Activated CD4-positive, alpha-beta T cell treated with anti-CD3 and anti-CD28 coated beads, Interleukin-2, amount 10 ng/mL, durations not matched to agents 24 days and 14 days (primary cell): ENCODE data around the gene MYLK4. TPM values are rescaled to one million over a fixed set of nuclear protein-coding genes. Genes with fewer than 3 reads are reported as not detected.
A peak's percentile ranks its signal among the peaks of the same experiment; 100 is the strongest.

Experiments
- DNase-seq: peaks from one replicate; pipeline ENCODE4 v3.0.0; 2022
- H3K27ac Mint-ChIP-seq: one replicate; pipeline ENCODE4 v1.8.0; 2022; ENCODE audit warnings: mild to moderate bottlenecking, mixed read lengths
- H3K27me3 Mint-ChIP-seq: one replicate; pipeline ENCODE4 v1.8.0; 2022; ENCODE audit warnings: mixed read lengths
- H3K36me3 Mint-ChIP-seq: one replicate; pipeline ENCODE4 v1.8.0; 2022; ENCODE audit warnings: low read depth, mild to moderate bottlenecking, mixed read lengths
- H3K4me1 Mint-ChIP-seq: one replicate; pipeline ENCODE4 v1.8.0; 2021; ENCODE audit warnings: mixed read lengths
- H3K4me3 Mint-ChIP-seq: one replicate; pipeline ENCODE4 v1.8.0; 2022; ENCODE audit warnings: mild to moderate bottlenecking, moderate library complexity, mixed read lengths
- H3K9me3 Mint-ChIP-seq: one replicate; pipeline ENCODE4 v1.8.0; 2021; ENCODE audit warnings: mixed read lengths
- intact Hi-C: fragments of 100-400 bp; cut with micrococcal nuclease; formaldehyde crosslinking; loops from one replicate; pipeline ENCODE4 v1.15.1; 2023
- total RNA-seq: library from RNA; stranded (reverse); gene quantifications from 2 replicates; pipeline ENCODE4 v1.2.3, GENCODE V29; 2022

The MYLK4 gene
- total RNA-seq, 1 donor from 2014 or later = 0.14 TPM

- Mint-ChIP-seq H3K27me3 (no peaks in the 10 kb centered on the region), H3K4me1 (peaks cover 17% of the 10 kb centered on the region), H3K27ac (no peak overlapping the region), H3K4me3 (no peak overlapping the region), H3K36me3 (peaks cover 48% of the 10 kb centered on the region), H3K9me3 (no peaks in the 10 kb centered on the region)
- no peak for DNase-seq
- intact Hi-C loops = no loop called here
Measured at GRCh38 chr6:2786269-2786668, 35.5 kb upstream of the MYLK4 start.

DNA sequence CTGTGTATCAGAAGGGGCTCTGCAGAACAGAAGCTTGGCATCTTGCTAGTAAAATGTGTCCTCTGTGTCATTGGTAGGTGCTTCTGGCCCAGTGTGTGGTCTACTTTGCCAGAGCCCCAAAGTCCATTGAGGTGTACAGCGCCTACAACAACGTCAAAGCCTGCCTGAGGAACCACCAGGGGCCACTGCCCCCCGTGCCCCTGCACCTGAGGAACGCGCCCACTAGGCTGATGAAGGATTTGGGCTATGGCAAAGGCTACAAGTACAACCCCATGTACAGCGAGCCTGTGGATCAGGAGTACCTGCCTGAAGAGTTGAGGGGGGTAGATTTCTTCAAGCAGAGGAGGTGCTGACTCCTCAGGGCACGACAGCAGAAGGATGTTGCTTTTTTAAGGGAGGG is 34.2 kb upstream of the MYLK4 start:
- H3K27me3 Mint-ChIP-seq = no peaks in the 10 kb centered on the region
- H3K27ac Mint-ChIP-seq = no peak overlapping the region
- no peak overlapping the region for H3K4me3 Mint-ChIP-seq
- DNase-seq = no peak
- H3K9me3 Mint-ChIP-seq = no peaks in the 10 kb centered on the region
- H3K4me1 Mint-ChIP-seq = peaks cover 11% of the 10 kb centered on the region
- intact Hi-C loops = no loop called here
- peaks cover 55% of the 10 kb centered on the region for H3K36me3 Mint-ChIP-seq

GRCh38 chr6:2784061-2784460 is 33.3 kb upstream of the MYLK4 start:
- Mint-ChIP-seq H3K4me1 (peaks cover 11% of the 10 kb centered on the region), H3K4me3 (no peak overlapping the region), H3K27ac (no peak overlapping the region), H3K36me3 (peaks cover 59% of the 10 kb centered on the region), H3K9me3 (no peaks in the 10 kb centered on the region), H3K27me3 (no peaks in the 10 kb centered on the region)
- intact Hi-C loops = no loop called here
- no peak for DNase-seq

GRCh38 chr6:2783188-2783963 is 32.7 kb upstream of the MYLK4 start:
- Mint-ChIP-seq H3K36me3 (peaks cover 61% of the 10 kb centered on the region), H3K9me3 (no peaks in the 10 kb centered on the region), H3K4me3 (no peak overlapping the region), H3K27ac (peak overlapping the region; percentile 25), H3K27me3 (no peaks in the 10 kb centered on the region), H3K4me1 (peaks cover 11% of the 10 kb centered on the region)
- DNase-seq = no peak
- intact Hi-C loops = no loop called here

DNA sequence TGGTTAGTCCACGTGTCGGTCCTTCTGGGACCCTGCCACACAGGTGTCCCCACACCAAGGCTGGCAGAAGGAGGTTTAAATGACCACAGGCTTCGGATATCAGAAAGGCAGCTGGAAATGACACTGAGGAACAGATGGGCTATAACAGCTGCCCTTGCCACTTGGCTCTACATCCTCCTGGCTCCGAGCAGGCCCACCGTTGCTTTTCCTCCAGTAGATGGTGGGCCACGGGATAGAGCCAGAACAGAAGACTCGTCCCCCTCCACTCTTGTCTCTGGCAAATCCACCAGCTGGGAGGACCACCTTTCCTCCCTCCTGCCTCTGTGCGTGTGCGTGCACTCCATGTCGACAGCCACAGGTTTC is 32.1 kb upstream of the MYLK4 start:
- Mint-ChIP-seq H3K4me1 (peaks cover 11% of the 10 kb centered on the region), H3K27me3 (no peaks in the 10 kb centered on the region), H3K27ac (no peak overlapping the region), H3K36me3 (peaks cover 59% of the 10 kb centered on the region), H3K9me3 (no peaks in the 10 kb centered on the region), H3K4me3 (no peak overlapping the region)
- no peak for DNase-seq
- intact Hi-C loops = no loop called here

DNA sequence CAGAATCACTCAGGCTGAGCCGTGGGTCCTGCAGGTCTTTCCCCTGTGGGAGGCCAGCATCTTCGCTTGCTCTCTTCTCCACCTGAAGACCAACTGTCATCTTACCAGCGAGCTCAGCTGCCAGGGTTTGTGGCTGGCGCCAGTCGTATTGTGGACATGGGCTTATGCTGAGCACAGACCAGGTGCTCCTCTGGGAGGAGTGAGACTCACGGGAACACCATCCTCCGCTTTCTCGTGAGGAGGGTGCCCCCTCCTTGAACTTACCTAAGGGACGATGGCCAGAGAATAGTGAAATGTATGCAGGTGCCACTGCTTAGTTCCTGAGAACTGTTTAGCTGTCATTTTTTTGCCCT is 31.6 kb upstream of the MYLK4 start:
- Mint-ChIP-seq H3K36me3 (peaks cover 58% of the 10 kb centered on the region), H3K4me1 (peaks cover 15% of the 10 kb centered on the region), H3K27me3 (no peaks in the 10 kb centered on the region), H3K4me3 (no peak overlapping the region), H3K27ac (no peak overlapping the region), H3K9me3 (no peaks in the 10 kb centered on the region)
- no peak for DNase-seq
- intact Hi-C loops = no loop called here

DNA sequence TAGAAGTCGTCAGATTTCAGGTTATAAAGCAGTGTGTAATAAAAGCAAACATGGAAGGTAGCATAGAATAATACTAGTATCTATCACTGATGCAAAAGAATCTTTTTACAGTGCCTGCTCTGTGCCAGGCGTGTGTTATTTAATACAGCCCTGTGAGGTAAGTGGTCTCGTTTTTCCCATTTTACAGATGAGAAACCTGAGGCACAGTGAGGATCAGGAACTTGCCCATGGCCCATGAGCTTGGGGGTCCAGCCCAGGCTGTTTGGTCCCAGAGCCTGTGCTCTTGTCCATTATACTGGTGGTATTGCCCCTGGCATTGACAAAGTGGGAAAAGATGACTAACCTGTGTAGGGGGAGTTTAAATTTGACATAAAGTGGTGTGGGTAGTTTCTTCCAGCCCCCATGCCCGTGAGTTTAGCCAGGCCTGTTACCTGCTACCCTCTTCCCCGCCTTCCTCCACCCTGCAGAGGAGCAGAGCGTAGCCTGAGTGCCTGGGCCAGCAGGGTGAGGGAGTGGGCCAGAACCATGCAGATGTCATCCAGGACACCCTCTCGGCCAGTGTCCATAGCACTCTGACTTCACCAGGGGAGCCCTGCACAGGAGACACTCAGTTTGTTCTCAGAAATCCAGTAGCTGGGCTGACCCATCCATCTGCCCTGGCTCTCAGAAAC is 31.1 kb upstream of the MYLK4 start:
- H3K36me3 Mint-ChIP-seq = peaks cover 55% of the 10 kb centered on the region
- H3K27ac Mint-ChIP-seq = no peak overlapping the region
- H3K27me3 Mint-ChIP-seq = no peaks in the 10 kb centered on the region
- peaks cover 15% of the 10 kb centered on the region for H3K4me1 Mint-ChIP-seq
- no peak for DNase-seq
- H3K4me3 Mint-ChIP-seq = no peak overlapping the region
- intact Hi-C loops = no loop called here
- H3K9me3 Mint-ChIP-seq = no peaks in the 10 kb centered on the region

DNA sequence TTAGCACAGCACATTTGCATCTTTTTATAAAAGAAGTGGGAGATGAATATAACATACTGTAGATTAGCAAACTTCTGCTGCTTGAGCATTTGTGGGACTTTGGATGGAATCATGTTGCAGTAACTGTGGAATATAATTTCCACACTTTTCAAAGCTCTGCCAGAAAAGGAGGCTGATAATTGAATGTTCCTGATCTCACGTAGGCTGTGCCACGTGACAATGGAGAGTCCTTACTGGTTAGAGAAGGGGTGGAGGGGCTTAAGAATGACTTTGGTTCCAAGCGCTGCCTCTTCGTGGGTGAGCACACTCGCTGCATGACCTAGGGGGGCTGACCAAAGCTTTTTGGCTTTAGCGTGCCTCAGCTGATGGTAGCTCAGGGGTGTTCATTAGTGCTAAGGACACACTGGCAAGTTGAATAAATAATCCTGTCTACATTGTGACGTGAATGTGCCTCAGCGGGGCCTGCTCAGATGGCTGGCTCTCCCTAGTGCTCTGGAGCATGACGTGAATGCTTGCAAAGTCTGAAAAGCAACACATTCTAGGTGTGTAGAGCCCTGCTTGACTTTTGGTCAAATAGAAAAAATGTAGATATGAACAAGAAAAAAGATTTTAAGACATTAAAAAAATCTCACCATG is 29.5 kb upstream of the MYLK4 start:
- Mint-ChIP-seq H3K27ac (no peak overlapping the region), H3K27me3 (no peaks in the 10 kb centered on the region), H3K4me3 (no peak overlapping the region), H3K9me3 (no peaks in the 10 kb centered on the region), H3K36me3 (peaks cover 53% of the 10 kb centered on the region), H3K4me1 (peaks cover 16% of the 10 kb centered on the region)
- DNase-seq = no peak
- intact Hi-C loops = no loop called here

GRCh38 chr6:2777249-2777648 is 26.5 kb upstream of the MYLK4 start:
- Mint-ChIP-seq H3K27ac (no peak overlapping the region), H3K9me3 (no peaks in the 10 kb centered on the region), H3K4me1 (peaks cover 26% of the 10 kb centered on the region), H3K27me3 (no peaks in the 10 kb centered on the region), H3K36me3 (peaks cover 50% of the 10 kb centered on the region), H3K4me3 (no peak overlapping the region)
- DNase-seq = no peak
- intact Hi-C loops = no loop called here

GRCh38 chr6:2775003-2775402 is 24.3 kb upstream of the MYLK4 start:
- Mint-ChIP-seq H3K4me1 (peaks cover 33% of the 10 kb centered on the region), H3K36me3 (peaks cover 43% of the 10 kb centered on the region)
- intact Hi-C loops = no loop called here

DNA sequence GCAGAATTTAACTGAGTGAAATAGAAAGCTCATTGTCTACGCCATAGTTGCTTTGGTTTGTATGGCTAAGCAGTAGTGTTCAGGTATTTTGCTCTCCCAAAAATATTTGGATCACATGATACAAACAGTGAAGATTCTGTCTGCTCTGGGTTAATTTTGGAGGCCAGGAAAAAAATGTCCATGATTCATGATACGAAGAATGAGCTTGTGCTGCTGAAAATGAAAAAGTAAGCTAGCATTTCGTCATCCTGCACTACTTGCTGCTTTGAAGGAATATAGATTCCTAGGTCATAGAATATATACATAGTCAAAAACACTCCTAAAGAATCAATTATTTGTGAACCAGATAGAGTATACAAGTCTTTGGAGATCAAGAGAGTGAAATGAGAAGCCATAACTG is 22.7 kb upstream of the MYLK4 start:
- Mint-ChIP-seq H3K4me3 (no peak overlapping the region), H3K27me3 (no peaks in the 10 kb centered on the region), H3K4me1 (peaks cover 45% of the 10 kb centered on the region), H3K9me3 (no peaks in the 10 kb centered on the region), H3K27ac (no peak overlapping the region), H3K36me3 (peaks cover 45% of the 10 kb centered on the region)
- intact Hi-C loops = no loop called here
- DNase-seq = no peak

More at GRCh38 chr6:2775003-2775402, 24.3 kb upstream of the MYLK4 start:
- DNase-seq = no peak
- Mint-ChIP-seq H3K27me3 (no peaks in the 10 kb centered on the region), H3K9me3 (no peaks in the 10 kb centered on the region), H3K27ac (no peak overlapping the region), H3K4me3 (no peak overlapping the region)

DNA sequence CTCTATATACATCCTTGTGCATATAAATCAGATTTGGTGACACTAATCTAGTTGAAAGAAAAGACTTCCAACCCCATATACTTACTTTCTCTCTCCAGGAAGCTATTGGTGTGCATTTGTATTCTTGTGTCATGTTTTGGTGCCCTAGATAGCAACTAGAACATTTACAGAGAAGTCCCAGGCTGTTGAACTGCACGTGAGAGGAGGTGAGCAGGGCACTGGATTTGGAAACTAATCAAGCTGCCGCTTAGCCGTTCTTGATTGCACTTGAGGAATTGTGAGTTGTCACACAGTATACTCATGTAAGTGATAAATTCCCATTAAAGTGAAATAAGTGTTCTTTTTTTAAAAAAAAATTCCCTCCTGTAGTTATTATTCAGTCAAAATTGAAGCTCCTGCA is 22.1 kb upstream of the MYLK4 start:
- intact Hi-C loops = no loop called here
- H3K36me3 Mint-ChIP-seq = peaks cover 50% of the 10 kb centered on the region
- no peaks in the 10 kb centered on the region for H3K9me3 Mint-ChIP-seq
- no peak overlapping the region for H3K27ac Mint-ChIP-seq
- H3K27me3 Mint-ChIP-seq = no peaks in the 10 kb centered on the region
- no peak overlapping the region for H3K4me3 Mint-ChIP-seq
- peaks cover 51% of the 10 kb centered on the region for H3K4me1 Mint-ChIP-seq
- no peak for DNase-seq

DNA sequence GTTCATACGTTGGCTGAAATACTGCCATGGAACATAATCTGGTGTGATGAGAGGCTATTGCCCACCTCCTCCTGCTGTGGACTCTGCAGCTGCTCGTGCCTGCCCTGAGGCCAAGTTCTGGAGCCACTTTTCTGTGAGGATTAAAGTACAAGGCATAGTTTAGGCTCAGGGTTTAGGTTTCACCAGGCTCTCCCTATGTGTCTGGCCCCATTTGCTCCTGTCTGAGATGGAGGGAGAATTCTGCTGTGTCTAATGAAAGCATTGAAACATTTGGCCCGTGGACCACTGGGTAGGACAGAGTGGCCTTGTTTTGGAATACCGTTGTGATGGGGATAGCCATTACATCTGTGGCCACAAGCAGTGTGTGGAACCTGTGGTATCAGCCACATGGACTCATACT is 20.4 kb upstream of the MYLK4 start:
- no peak for DNase-seq
- Mint-ChIP-seq H3K4me3 (no peak overlapping the region), H3K36me3 (peaks cover 50% of the 10 kb centered on the region), H3K9me3 (no peaks in the 10 kb centered on the region), H3K4me1 (peaks cover 53% of the 10 kb centered on the region), H3K27me3 (no peaks in the 10 kb centered on the region), H3K27ac (no peak overlapping the region)
- intact Hi-C loops = no loop called here

DNA sequence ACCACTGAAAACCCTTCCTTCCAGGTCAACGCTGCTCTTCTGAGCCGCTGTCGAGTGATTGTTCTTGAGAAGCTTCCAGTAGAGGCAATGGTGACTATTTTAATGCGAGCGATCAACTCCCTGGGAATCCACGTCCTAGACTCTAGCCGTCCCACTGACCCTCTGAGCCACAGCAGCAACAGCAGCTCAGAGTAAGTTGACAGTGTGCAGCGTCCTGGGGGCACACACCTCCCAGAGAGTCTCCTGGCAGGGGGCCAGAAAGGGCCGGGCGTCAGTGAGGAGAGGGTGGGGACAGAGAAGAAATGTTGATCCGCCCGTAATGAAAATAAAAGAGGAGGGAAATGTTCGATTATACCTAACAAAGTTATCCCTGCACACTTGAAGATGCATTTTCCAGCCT is 19.4 kb upstream of the MYLK4 start:
- Mint-ChIP-seq H3K36me3 (peaks cover 46% of the 10 kb centered on the region), H3K27me3 (no peaks in the 10 kb centered on the region), H3K9me3 (no peaks in the 10 kb centered on the region), H3K4me1 (peaks cover 52% of the 10 kb centered on the region), H3K4me3 (no peak overlapping the region), H3K27ac (no peak overlapping the region)
- DNase-seq = no peak
- intact Hi-C loops = no loop called here
